Neutrophil (primary cell): ENCODE results near the gene CCDC102B.
"Not testable (repeated sequence)": the region's sequence is repeated elsewhere in the genome, so short reads cannot be mapped to it uniquely, and the experiment has no call there.

Experiments used
- H3K27ac ChIP-seq: fragments of 200-600 bp; sonication (generic); 2 replicates; pipeline ENCODE4 v1.5.1; 2016; ENCODE audit warnings: mild to moderate bottlenecking, moderate library complexity
- H3K27me3 ChIP-seq: fragments of 200-600 bp; sonication (generic); 2 replicates; pipeline ENCODE4 v1.6.0; 2016; ENCODE audit warnings: mild to moderate bottlenecking
- H3K36me3 ChIP-seq: fragments of 200-600 bp; sonication (generic); 2 replicates; pipeline ENCODE4 v1.5.1; 2017
- H3K4me1 ChIP-seq, 2 experiments: fragments of 200-600 bp in 1 of 2; sonication (generic) in 1 of 2; 1 replicate in 1 of 2; 2 replicates in 1 of 2; pipeline versions ENCODE4 v1.5.1 to v1.6.1; 2013 to 2016; ENCODE audit warnings: low read depth in 1 of 2, low read length in 1 of 2, mild to moderate bottlenecking in 1 of 2, moderate library complexity in 1 of 2; ENCODE audit not compliant: control insufficient read depth in 1 of 2, insufficient read depth in 1 of 2
- H3K4me3 ChIP-seq, 2 experiments: fragments of 200-600 bp in 1 of 2; sonication (generic) in 1 of 2; 1 replicate in 1 of 2; 2 replicates in 1 of 2; pipeline ENCODE4 v1.5.1; 2013 to 2016; ENCODE audit warnings: low read depth in 1 of 2, low read length in 1 of 2, mild to moderate bottlenecking in 1 of 2, moderate library complexity in 1 of 2
- H3K9me3 ChIP-seq: fragments of 200-600 bp; sonication (generic); 2 replicates; pipeline ENCODE4 v1.5.1; 2016
- TF ChIP-seq, protein P1 (sequence below): fragments of 200-600 bp; sonication (generic); IDR thresholded peaks from 2 replicates; pipeline ENCODE4 v1.5.1; 2016; ENCODE audit warnings: antibody characterized with exemption

CCDC102B gene

DNA sequence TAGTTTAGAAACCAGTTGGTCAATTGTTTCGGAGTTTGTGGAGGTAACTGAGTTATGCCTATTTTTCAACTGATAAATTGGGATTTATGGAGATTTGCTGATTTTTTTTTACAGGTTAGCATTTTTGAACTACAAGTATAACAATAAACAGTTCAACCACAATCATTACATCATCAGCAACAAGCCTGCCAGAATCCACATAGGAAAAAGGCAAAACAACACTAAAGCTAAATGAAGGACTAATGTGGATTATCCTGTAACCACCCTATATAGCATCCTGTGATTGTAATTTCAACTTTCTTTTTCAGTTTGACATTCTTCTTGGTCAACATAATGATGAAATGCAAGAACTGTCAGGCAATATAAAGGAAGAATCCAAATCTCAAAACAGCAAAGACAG lies 76.5 kb downstream of the CCDC102B start:
- Histone ChIP-seq H3K9me3 (no peaks in the 10 kb centered on the region), H3K4me3 (no peak overlapping the region), H3K4me1 (no peaks in the 10 kb centered on the region), H3K36me3 (no peaks in the 10 kb centered on the region), H3K27me3 (no peaks in the 10 kb centered on the region), H3K27ac (no peak overlapping the region)
- TF ChIP-seq, protein P1, sequence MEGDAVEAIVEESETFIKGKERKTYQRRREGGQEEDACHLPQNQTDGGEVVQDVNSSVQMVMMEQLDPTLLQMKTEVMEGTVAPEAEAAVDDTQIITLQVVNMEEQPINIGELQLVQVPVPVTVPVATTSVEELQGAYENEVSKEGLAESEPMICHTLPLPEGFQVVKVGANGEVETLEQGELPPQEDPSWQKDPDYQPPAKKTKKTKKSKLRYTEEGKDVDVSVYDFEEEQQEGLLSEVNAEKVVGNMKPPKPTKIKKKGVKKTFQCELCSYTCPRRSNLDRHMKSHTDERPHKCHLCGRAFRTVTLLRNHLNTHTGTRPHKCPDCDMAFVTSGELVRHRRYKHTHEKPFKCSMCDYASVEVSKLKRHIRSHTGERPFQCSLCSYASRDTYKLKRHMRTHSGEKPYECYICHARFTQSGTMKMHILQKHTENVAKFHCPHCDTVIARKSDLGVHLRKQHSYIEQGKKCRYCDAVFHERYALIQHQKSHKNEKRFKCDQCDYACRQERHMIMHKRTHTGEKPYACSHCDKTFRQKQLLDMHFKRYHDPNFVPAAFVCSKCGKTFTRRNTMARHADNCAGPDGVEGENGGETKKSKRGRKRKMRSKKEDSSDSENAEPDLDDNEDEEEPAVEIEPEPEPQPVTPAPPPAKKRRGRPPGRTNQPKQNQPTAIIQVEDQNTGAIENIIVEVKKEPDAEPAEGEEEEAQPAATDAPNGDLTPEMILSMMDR = no peak

DNA sequence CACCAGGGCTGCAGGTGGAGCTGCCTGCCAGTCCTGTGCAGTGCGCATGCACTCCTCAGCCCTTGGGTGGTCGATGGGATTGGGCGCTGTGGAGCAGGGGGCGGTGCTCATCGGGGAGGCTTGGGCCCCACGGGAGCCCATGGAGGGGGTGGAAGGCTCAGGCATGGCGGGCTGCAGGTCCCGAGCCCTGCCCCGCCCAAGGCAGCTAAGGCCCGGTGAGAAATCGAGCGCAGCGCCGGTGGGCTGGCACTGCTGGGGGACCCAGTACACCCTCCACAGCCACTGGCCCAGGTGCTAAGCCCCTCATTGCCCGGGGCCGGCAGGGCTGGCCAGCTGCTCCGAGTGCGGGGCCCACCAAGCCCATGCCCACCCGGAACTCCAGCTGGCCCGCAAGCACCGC lies 82.1 kb downstream of the CCDC102B start:
- H3K4me3 ChIP-seq, H3K27me3 ChIP-seq, H3K9me3 ChIP-seq, H3K4me1 ChIP-seq, H3K36me3 ChIP-seq, H3K27ac ChIP-seq: not testable (repeated sequence)

DNA sequence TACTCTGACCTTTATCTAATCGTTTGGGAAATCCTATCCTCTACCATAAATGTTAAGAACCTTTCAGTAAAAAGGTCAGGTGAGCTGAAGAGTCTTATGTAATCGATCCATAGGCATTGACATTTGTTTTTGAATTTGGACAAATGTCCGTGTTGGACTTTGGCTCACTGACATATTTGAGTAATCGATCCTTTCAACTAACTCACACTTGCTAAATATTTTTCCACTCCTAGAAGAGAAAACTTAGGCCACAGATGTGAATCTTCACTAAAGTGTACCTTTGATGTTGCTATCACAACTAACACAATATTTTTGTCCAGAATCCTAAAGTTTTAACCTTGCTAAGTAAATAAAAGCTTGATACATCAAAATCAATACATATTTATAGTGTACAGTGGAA lies 89.5 kb downstream of the CCDC102B start:
- Histone ChIP-seq H3K4me3 (no peak overlapping the region), H3K9me3 (no peaks in the 10 kb centered on the region), H3K27me3 (no peaks in the 10 kb centered on the region), H3K4me1 (peaks cover 0 to 3% of the 10 kb centered on the region in 2 experiments), H3K27ac (no peak overlapping the region), H3K36me3 (no peaks in the 10 kb centered on the region)
- TF ChIP-seq, protein P1 = no peak

DNA sequence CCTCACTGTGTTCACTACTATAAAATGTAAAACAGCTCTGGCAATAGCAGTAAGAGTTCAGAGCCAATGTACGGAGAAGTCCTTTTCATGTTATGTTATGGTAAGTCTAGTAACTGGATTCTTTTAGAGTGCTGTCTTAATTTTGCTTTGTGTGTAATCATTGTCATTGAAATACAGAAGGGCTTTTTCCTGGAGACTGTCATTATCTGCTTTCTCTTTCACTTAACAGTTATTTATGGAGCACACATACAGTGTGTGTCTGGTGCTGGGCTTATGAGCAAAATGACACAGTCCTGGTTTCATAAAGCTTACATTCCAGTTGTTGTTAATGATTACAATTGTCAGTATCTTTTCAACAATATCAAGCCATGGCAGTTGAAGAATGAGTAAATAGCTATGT lies 95.5 kb downstream of the CCDC102B start:
- Histone ChIP-seq H3K4me1 (no peaks in the 10 kb centered on the region), H3K4me3 (no peak overlapping the region), H3K27me3 (no peaks in the 10 kb centered on the region), H3K27ac (no peak overlapping the region), H3K36me3 (no peaks in the 10 kb centered on the region), H3K9me3 (no peaks in the 10 kb centered on the region)
- TF ChIP-seq, protein P1 = no peak

DNA sequence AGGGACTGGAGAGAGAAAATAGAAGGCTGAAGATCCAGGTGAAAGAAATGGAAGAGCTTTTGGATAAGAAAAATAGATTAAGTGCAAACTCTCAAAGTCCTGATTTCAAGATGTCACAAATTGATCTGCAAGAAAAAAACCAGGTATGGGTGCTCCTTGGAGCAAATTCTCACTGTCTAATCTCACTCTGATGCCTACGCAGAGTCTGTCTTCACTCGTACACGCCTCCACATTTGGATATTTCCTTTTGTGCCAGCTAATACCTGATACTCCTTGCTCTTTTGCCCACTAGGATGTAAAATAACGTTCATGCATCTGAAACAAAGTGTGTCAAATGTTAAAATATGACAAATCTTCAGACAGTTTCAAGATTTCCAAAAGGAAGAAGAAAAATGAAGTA lies 99.4 kb downstream of the CCDC102B start:
- no peaks in the 10 kb centered on the region for H3K9me3 ChIP-seq
- H3K27me3 ChIP-seq = no peaks in the 10 kb centered on the region
- TF ChIP-seq, protein P1 = no peak
- no peaks in the 10 kb centered on the region for H3K36me3 ChIP-seq
- no peak overlapping the region for H3K27ac ChIP-seq
- H3K4me1 ChIP-seq = no peaks in the 10 kb centered on the region
- no peak overlapping the region for H3K4me3 ChIP-seq

DNA sequence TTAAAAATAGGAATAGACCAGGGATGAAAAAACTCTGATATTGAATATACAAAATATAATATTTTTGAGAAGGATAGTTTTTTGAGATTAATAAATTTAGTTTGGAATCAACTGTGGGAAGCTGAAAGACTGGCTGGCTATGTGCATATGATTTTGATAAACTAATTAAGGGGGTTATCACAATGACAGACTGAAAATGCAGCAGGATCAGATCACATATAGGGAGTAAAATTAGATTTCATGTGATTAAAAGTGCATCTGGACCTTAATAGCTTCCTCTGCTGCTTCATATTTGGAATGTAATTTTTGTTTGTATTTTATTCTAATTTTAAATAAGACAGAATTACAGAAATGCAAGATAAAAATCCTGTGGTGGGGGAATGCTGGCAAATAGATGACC lies 111.7 kb downstream of the CCDC102B start:
- Histone ChIP-seq H3K9me3 (no peaks in the 10 kb centered on the region), H3K27me3 (no peaks in the 10 kb centered on the region), H3K4me1 (no peaks in the 10 kb centered on the region), H3K4me3 (no peak overlapping the region), H3K36me3 (no peaks in the 10 kb centered on the region), H3K27ac (no peak overlapping the region)
- TF ChIP-seq, protein P1 = no peak
